Measurements from ENCODE around the gene TP53I3. TPM values are rescaled to one million over a fixed set of nuclear protein-coding genes. Genes with fewer than 3 reads are reported as not detected.
A peak's percentile ranks its signal among the peaks of the same experiment; 100 is the strongest.

Gene TP53I3
- total RNA-seq, 4 donors from 2014 or later = 69.5 to 129 (median 84.7) TPM

- DNase-seq = no peak
- Histone ChIP-seq H3K36me3 (peaks cover 0 to 55% (median 7%) of the 10 kb centered on the region in 3 donors), H3K27me3 (no peaks in the 10 kb centered on the region), H3K9me3 (no peaks in the 10 kb centered on the region), H3K4me1 (peaks cover 18 to 62% (median 18%) of the 10 kb centered on the region in 3 donors), H3K27ac (peak overlapping the region; percentile 97 to 100 (median 98)), H3K4me3 (peak overlapping the region in 3 of 4 donors; percentile 69 to 86 (median 82))
- 50 to 61% methylated on average over 1 to 2 of the region's 2 CpGs for WGBS, 2 donors
- TF ChIP-seq CTCF (IDR thresholded peaks at IDR 0.05) (no peak), POLR2A (IDR thresholded peaks at IDR 0.05) (no peak)
- intact Hi-C loops (cut with DNase I) = loop anchor here (10.0 kb wide), 1 partner anchor 153 kb away; the partner anchor contains the start of gene ATAD2B
Observed at GRCh38 chr2:24077879-24078278, 6.8 kb downstream of the TP53I3 start.

- no peak for DNase-seq
- TF ChIP-seq POLR2A (IDR thresholded peaks at IDR 0.05) (no peak), CTCF (IDR thresholded peaks at IDR 0.05) (no peak)
- H3K27me3 ChIP-seq = no peaks in the 10 kb centered on the region
- H3K36me3 ChIP-seq = peaks cover 0 to 55% (median 7%) of the 10 kb centered on the region in 3 donors
- intact Hi-C loops (cut with DNase I) = loop anchor here (10.0 kb wide), 1 partner anchor 153 kb away; the partner anchor contains the start of gene ATAD2B
- peaks cover 15 to 59% (median 15%) of the 10 kb centered on the region in 3 donors for H3K4me1 ChIP-seq
- peak overlapping the region; percentile 97 to 100 (median 98) for H3K27ac ChIP-seq
- no peaks in the 10 kb centered on the region for H3K9me3 ChIP-seq
- H3K4me3 ChIP-seq = peak overlapping the region; percentile 60 to 86 (median 76)
- WGBS, 2 donors = 2 to 10% methylated on average over 6 to 7 of the region's 9 CpGs
Observed at GRCh38 chr2:24077535-24077877, 7.1 kb downstream of the TP53I3 start.

GRCh38 chr2:24076849-24077534, 7.6 kb downstream of the TP53I3 start:
- Histone ChIP-seq H3K4me3 (peak overlapping the region; percentile 60 to 86 (median 76)), H3K27ac (peak overlapping the region; percentile 97 to 100 (median 98)), H3K27me3 (no peaks in the 10 kb centered on the region), H3K4me1 (peaks cover 15 to 54% (median 15%) of the 10 kb centered on the region in 3 donors), H3K9me3 (no peaks in the 10 kb centered on the region), H3K36me3 (peaks cover 0 to 55% (median 7%) of the 10 kb centered on the region in 3 donors)
- TF ChIP-seq CTCF (IDR thresholded peaks at IDR 0.05) (no peak), POLR2A (IDR thresholded peaks at IDR 0.05) (peak in 3 of 4 donors; percentile 28 to 55 (median 30))
- 2% methylated on average over 29 to 37 of the region's 41 CpGs for WGBS, 2 donors
- intact Hi-C loops (cut with DNase I) = loop anchor here (10.0 kb wide), 1 partner anchor 152 kb away; the partner anchor contains the start of gene ATAD2B
- no peak for DNase-seq

- Histone ChIP-seq H3K4me3 (peak within 1 kb of the TSS; percentile 60 to 86 (median 76)), H3K4me1 (peaks cover 15 to 45% (median 15%) of the 10 kb centered on the region in 3 donors), H3K9me3 (no peaks in the 10 kb centered on the region), H3K36me3 (peaks cover 0 to 55% (median 7%) of the 10 kb centered on the region in 3 donors), H3K27ac (peak within 1 kb of the TSS; percentile 97 to 100 (median 98)), H3K27me3 (no peaks in the 10 kb centered on the region)
- TF ChIP-seq CTCF (IDR thresholded peaks at IDR 0.05) (no peak), POLR2A (IDR thresholded peaks at IDR 0.05) (peak in 3 of 4 donors; percentile 25 to 84 (median 63))
- peak; percentile 99 for DNase-seq
- intact Hi-C loops (cut with DNase I) = loop anchor here (10.0 kb wide), 1 partner anchor 151 kb away; the partner anchor contains the start of gene ATAD2B
- 0% methylated on average over 23 to 24 of the region's 64 CpGs for WGBS, 2 donors
Observed at GRCh38 chr2:24075915-24076848, 8.5 kb downstream of the TP53I3 start, which contains the start of gene SF3B6. Gene SF3B6 (minus strand): TSS chr2:24076326. CDS start chr2:24076229, 97 bp downstream.
